GM11168 (cell line): ENCODE measurements around the gene BRINP1.

ENCODE experiments used
- in situ Hi-C: fragments of 300-500 bp; cut with MboI; formaldehyde crosslinking; loops from one replicate; pipeline ENCODE4 v1.12.0; 2022; ENCODE audit warnings: low sequenced_read_pairs; ENCODE audit not compliant: unreplicated experiment

BRINP1 gene

GRCh38 chr9:119368681-119369581 lies at the start of gene BRINP1:
TSS of gene BRINP1 (minus strand) at chr9:119369435. CDS start at chr9:119313355, 56,080 bp downstream.
- in situ Hi-C loops = no loop called here

GRCh38 chr9:119418721-119419120 lies 49.5 kb upstream of the BRINP1 start:
- in situ Hi-C loops = no loop called here

DNA sequence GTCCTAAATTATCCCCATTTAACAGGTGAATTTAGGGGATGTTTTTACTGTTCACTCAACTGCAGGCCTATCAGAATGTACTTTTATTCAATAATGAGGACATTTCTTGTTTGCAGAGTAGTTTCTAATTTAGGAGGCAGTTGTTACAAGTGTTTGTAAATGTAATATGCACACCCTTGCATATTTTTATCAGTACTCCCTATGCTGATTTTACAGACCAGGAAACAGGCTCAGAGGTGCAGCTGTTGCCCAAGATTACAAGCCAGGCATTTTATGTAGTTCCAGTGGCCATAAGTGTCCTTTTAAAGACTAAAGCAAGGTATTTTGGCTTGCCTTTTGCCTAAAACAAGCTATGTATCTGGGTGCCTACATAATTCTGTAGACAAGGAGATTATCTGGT lies 47.6 kb upstream of the BRINP1 start:
- in situ Hi-C loops = no loop called here

- in situ Hi-C loops = no loop called here
Measured at GRCh38 chr9:119412399-119412798, 43.2 kb upstream of the BRINP1 start.

- in situ Hi-C loops = no loop called here
Measured at GRCh38 chr9:119409552-119409951, 40.3 kb upstream of the BRINP1 start.

GRCh38 chr9:119400606-119401005 lies 31.4 kb upstream of the BRINP1 start:
- in situ Hi-C loops = no loop called here

- in situ Hi-C loops = no loop called here
Measured at GRCh38 chr9:119398350-119398749, 29.1 kb upstream of the BRINP1 start.

GRCh38 chr9:119391878-119392277 lies 22.6 kb upstream of the BRINP1 start:
- in situ Hi-C loops = no loop called here

- in situ Hi-C loops = no loop called here
Measured at GRCh38 chr9:119375892-119376291, 6.7 kb upstream of the BRINP1 start.

GRCh38 chr9:119372951-119373350 lies 3.7 kb upstream of the BRINP1 start:
- in situ Hi-C loops = no loop called here

DNA sequence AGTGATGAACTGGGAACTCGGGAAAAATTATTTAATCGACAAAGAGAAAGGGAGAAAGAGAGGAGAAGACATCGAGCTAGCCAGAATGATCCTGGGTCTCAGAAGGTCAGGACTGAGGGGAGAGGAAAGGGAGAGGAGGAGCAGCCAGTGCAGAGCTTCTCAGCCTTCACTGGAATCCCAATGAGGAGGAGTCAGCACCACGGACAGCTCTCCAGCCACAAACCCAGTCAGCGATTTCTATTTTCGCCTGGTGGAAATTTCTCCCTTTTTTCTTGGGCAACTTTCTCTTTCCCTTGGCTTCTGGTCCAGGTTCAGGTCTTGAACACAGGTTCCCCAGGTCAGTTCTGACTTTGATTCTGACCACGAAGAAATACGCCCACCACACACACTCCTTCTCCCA lies 1.6 kb upstream of the BRINP1 start:
- in situ Hi-C loops = no loop called here

DNA sequence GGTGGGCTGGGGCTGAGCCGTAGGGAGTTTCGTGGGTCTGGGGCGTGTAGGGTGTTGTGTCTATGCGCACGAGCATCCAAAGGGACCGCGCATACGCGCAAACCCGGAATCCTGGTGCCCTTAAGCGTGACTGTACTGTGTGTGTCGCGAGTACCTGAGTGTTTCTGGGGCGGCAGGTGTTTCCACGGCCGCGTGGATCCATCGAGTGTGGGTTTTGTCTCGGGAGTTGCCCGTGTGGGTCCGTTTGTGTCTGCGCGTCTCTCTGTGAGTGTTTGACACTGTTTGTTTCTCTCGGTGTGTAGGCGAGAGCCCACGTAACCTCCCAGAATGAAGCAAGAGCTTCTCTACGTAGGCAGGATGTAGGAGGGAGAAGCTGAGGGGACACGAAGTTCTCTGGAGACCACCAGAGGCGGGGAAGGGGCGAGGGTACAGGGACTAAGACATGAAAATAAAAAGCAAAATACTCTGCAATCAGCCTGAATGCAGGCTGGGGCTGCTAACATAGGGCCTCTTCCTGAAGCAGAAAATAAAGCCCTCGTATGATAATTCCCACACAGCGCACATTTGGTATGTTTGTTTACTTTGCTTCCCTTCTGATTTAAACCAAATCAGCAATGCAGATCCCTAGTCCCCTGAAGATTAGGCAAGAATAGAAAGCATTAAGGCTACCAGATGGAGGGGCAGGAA lies 588 bp upstream of the BRINP1 start:
- in situ Hi-C loops = no loop called here

DNA sequence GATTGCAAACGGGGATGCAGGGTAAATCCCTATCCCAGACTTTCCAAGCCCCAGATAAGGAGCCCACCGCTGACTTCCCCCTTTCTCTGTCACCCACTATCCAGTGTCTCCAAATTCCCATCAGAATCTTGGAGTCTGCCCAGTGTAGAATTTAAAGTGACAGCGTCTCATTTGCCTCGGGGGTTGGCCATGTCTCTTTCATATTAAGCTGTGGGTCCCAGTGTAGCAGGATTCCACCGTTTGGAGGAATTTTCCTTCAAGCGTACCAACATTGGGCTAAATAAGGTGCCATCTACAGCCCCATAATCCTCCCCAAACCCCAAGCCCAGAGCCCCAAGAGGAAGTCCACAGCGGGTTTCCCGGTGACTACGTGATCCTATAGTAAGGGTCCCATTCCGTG lies 1.1 kb downstream of the BRINP1 start:
- in situ Hi-C loops = no loop called here

- in situ Hi-C loops = no loop called here
Measured at GRCh38 chr9:119367683-119368075, 1.6 kb downstream of the BRINP1 start.

GRCh38 chr9:119366909-119367682 lies 2.1 kb downstream of the BRINP1 start:
- in situ Hi-C loops = no loop called here

DNA sequence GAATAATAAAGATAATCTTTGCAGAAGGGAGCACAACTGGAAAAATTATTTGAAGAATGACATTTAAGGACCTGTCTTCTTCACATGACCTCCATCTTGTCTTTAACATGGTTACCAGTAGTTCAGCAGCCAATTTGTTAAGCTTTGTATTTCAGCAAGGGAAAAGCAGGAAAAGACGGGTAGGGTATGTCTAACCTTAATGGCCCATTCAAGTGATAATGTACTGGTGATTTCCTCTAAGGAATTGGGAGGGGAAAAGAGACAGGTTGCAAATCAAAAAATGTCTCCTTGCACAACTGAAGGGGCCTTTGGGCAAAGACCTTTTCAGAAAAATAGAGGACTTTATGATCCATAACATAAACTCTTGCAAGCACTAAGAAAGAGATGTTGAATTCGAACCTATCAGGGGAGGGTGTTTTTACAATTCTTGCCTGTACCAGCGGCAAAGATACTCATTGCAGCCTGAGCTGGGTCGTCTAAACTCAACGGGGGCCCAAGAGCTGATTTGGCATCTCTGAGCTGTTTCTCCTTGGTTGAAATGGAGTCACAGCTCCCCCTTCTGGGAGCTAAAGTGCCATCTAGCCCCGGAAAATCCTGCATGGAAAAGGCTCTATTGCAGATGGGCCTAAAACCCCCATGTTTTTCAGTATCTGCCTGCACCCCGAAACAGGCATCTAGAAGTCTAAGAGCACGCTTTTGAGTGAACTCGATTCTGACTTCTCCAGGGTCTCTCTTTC lies 3.8 kb downstream of the BRINP1 start:
- in situ Hi-C loops = no loop called here

GRCh38 chr9:119360237-119360636 lies 9.0 kb downstream of the BRINP1 start:
- in situ Hi-C loops = no loop called here

- in situ Hi-C loops = no loop called here
Measured at GRCh38 chr9:119357336-119358096, 11.7 kb downstream of the BRINP1 start.

GRCh38 chr9:119349351-119349825 lies 19.8 kb downstream of the BRINP1 start:
- in situ Hi-C loops = no loop called here
